NT2/D1 (cell line): Measurements from ENCODE around the gene GPR137C.

Experiments used
- SUZ12 ChIP-seq: IDR thresholded peaks from 2 replicates; pipeline ENCODE4 v1.6.1; 2011; ENCODE audit not compliant: insufficient read length, insufficient read depth; ENCODE audit errors: extremely low read depth
- ZNF274 ChIP-seq: IDR thresholded peaks from 2 replicates; pipeline ENCODE4 v1.6.1; 2011; ENCODE audit warnings: mild to moderate bottlenecking, low read depth, low read length

- no peak for TF ChIP-seq SUZ12
- no peak for TF ChIP-seq ZNF274
These were observed 89.1 kb downstream of the GPR137C start for GRCh38 chr14:52641745-52642144.
